Body of pancreas (tissue), 4 donors: ENCODE data around the gene ACTR1B. TPM values are rescaled to one million over a fixed set of nuclear protein-coding genes. Genes with fewer than 3 reads are reported as not detected.

Source experiments
- ATAC-seq: fragments of 150-250 bp; one replicate; pipeline ENCODE4 v1.9.1; 2016
- DNase-seq, 4 donors: peaks; one replicate each; pipeline ENCODE4 v3.0.0-alpha.2; 2019
- H3K27ac ChIP-seq, 4 donors: fragments of 200-600 bp; sonication (generic); 1 replicate in 3 of 4; 2 replicates in 1 of 4; pipeline versions ENCODE4 v1.5.1 to v1.6.1; 2016 to 2019; ENCODE audit warnings: mild to moderate bottlenecking in 1 of 4, mixed read lengths in 1 of 4, moderate library complexity in 1 of 4
- H3K27me3 ChIP-seq, 2 donors: fragments of 200-600 bp; sonication (generic); one replicate each; pipeline ENCODE4 v1.6.0; 2016; ENCODE audit warnings: mild to moderate bottlenecking in 1 of 2
- H3K36me3 ChIP-seq, 2 donors: fragments of 200-600 bp; sonication (generic); replicated peaks in 1 of 2; 2 replicates each; pipeline ENCODE4 v1.5.1; 2016; ENCODE audit warnings: low read depth in 2 of 2; ENCODE audit not compliant: insufficient read depth in 1 of 2
- H3K4me1 ChIP-seq: fragments of 200-600 bp; sonication (generic); one replicate; pipeline ENCODE4 v1.6.0; 2016
- H3K4me3 ChIP-seq, 2 donors: fragments of 200-600 bp; sonication (generic); 1 replicate in 1 of 2; 2 replicates in 1 of 2; pipeline ENCODE4 v1.5.1; 2016 to 2019
- H3K9me3 ChIP-seq, 3 donors: fragments of 200-600 bp; sonication (generic); 1 replicate in 2 of 3; 2 replicates in 1 of 3; pipeline ENCODE4 v1.5.1; 2016
- CTCF ChIP-seq, 7 experiments: fragments of 450-650 bp in 4 of 7; fragments of 200-600 bp in 3 of 7; sonication (generic) in 3 of 7; IDR thresholded peaks; one replicate each; pipeline ENCODE4 v1.5.1; 2016 to 2019; ENCODE audit warnings: antibody characterized with exemption in 7 of 7
- POLR2A ChIP-seq, 3 donors: fragments of 450-650 bp; IDR thresholded peaks; one replicate each; pipeline ENCODE4 v1.6.1; 2016; ENCODE audit warnings: antibody characterized with exemption in 3 of 3, mild to moderate bottlenecking in 2 of 3
- WGBS, 2 donors: methylation state at CpG; one replicate each; pipeline ENCODE4 v1.1.5; 2017; 5-methylcytosine and 5-hydroxymethylcytosine counted together
- intact Hi-C: fragments of 100-400 bp; cut with DNase I; formaldehyde crosslinking; loops from one replicate; pipeline ENCODE4 v1.15.1; 2023
- total RNA-seq, 2 donors: library from RNA; depleted of rRNA; stranded (reverse); fragments of >200 nt; gene quantifications; one replicate each; pipeline ENCODE4 v1.1.0, GENCODE V29; 2016

ACTR1B gene
- total RNA-seq, 2 donors from 2014 or later, result 57.6 to 74.2 TPM

GRCh38 chr2:97660044-97660774, 3.6 kb downstream of the ACTR1B start:
- H3K4me1 ChIP-seq, result peaks cover 32% of the 10 kb centered on the region
- no peak for ATAC-seq
- intact Hi-C loops, result no loop called here
- peaks cover 9 to 17% of the 10 kb centered on the region in 2 donors for H3K36me3 ChIP-seq
- TF ChIP-seq CTCF (IDR thresholded peaks at IDR 0.05) (no peak), POLR2A (IDR thresholded peaks at IDR 0.05) (no peak)
- no peaks in the 10 kb centered on the region for H3K9me3 ChIP-seq
- no peaks in the 10 kb centered on the region for H3K27me3 ChIP-seq
- DNase-seq, result no peak
- no peak overlapping the region for H3K27ac ChIP-seq
- no peak overlapping the region for H3K4me3 ChIP-seq
- 94 to 95% methylated on average over 18 to 20 of the region's 20 CpGs for WGBS, 2 donors

GRCh38 chr2:97659256-97660043, 4.4 kb downstream of the ACTR1B start:
- no peak overlapping the region for H3K27ac ChIP-seq
- no peaks in the 10 kb centered on the region for H3K9me3 ChIP-seq
- H3K27me3 ChIP-seq, result no peaks in the 10 kb centered on the region
- no peak for ATAC-seq
- intact Hi-C loops, result no loop called here
- DNase-seq, result no peak
- H3K4me1 ChIP-seq, result peaks cover 25% of the 10 kb centered on the region
- TF ChIP-seq POLR2A (IDR thresholded peaks at IDR 0.05) (no peak), CTCF (IDR thresholded peaks at IDR 0.05) (no peak)
- WGBS, 2 donors, result 86 to 92% methylated on average over 17 to 29 of the region's 29 CpGs
- H3K4me3 ChIP-seq, result no peak overlapping the region
- H3K36me3 ChIP-seq, result peaks cover 9 to 17% of the 10 kb centered on the region in 2 donors

- no peaks in the 10 kb centered on the region for H3K27me3 ChIP-seq
- peaks cover 9 to 17% of the 10 kb centered on the region in 2 donors for H3K36me3 ChIP-seq
- no peak overlapping the region for H3K4me3 ChIP-seq
- intact Hi-C loops, result no loop called here
- peaks cover 23% of the 10 kb centered on the region for H3K4me1 ChIP-seq
- no peak for ATAC-seq
- WGBS, 2 donors, result 83 to 87% methylated on average over 3 to 13 of the region's 13 CpGs
- H3K9me3 ChIP-seq, result no peaks in the 10 kb centered on the region
- no peak overlapping the region for H3K27ac ChIP-seq
- DNase-seq, result no peak
- TF ChIP-seq CTCF (IDR thresholded peaks at IDR 0.05) (no peak), POLR2A (IDR thresholded peaks at IDR 0.05) (no peak)
Observed at GRCh38 chr2:97658691-97659157, 5.1 kb downstream of the ACTR1B start.

GRCh38 chr2:97657986-97658690, 5.7 kb downstream of the ACTR1B start:
- Histone ChIP-seq H3K4me1 (peaks cover 23% of the 10 kb centered on the region), H3K9me3 (no peaks in the 10 kb centered on the region), H3K4me3 (no peak overlapping the region), H3K36me3 (peaks cover 9 to 17% of the 10 kb centered on the region in 2 donors), H3K27me3 (no peaks in the 10 kb centered on the region), H3K27ac (no peak overlapping the region)
- DNase-seq (no peak), ATAC-seq (no peak)
- TF ChIP-seq CTCF (IDR thresholded peaks at IDR 0.05), result no peak
- TF ChIP-seq POLR2A (IDR thresholded peaks at IDR 0.05), result no peak
- WGBS, 2 donors, result 89 to 93% methylated on average over 29 to 37 of the region's 37 CpGs
- intact Hi-C loops, result no loop called here
